Natural killer cell (primary cell): ENCODE measurements around the gene PTPRN2. TPM values are rescaled to one million over a fixed set of nuclear protein-coding genes. Genes with fewer than 3 reads are reported as not detected.

Experiments
- ATAC-seq, 3 donors: fragments of 150-1000 bp in 2 of 3; fragments of 200-7000 bp in 1 of 3; cut with Tn5 transposase; 1 replicate in 1 of 3; 2 replicates in 2 of 3; pipeline ENCODE4 v1.10.0; 2021; ENCODE audit warnings: mild to moderate bottlenecking in 2 of 3, moderate library complexity in 2 of 3
- DNase-seq, 2 donors: peaks; one replicate each; pipeline versions ENCODE4 v3.0.0 to v3.0.0-alpha.2; 2013 to 2021; ENCODE audit warnings: mixed read lengths in 1 of 2
- H3K27ac ChIP-seq: one replicate; pipeline ENCODE4 v1.5.1; 2013; ENCODE audit warnings: mild to moderate bottlenecking, low read length
- H3K27me3 ChIP-seq: one replicate; pipeline ENCODE4 v1.6.1; 2013; ENCODE audit warnings: low read length; ENCODE audit not compliant: control insufficient read depth, insufficient read depth
- H3K36me3 ChIP-seq: one replicate; pipeline ENCODE4 v1.6.1; 2013; ENCODE audit warnings: low read length; ENCODE audit not compliant: control insufficient read depth, insufficient read depth
- H3K4me1 ChIP-seq: one replicate; pipeline ENCODE4 v1.6.1; 2013; ENCODE audit warnings: low read length; ENCODE audit not compliant: control insufficient read depth, insufficient read depth
- H3K4me3 ChIP-seq: one replicate; pipeline ENCODE4 v1.5.1; 2013; ENCODE audit warnings: low read length
- H3K9me3 ChIP-seq: one replicate; pipeline ENCODE4 v1.6.1; 2013; ENCODE audit warnings: low read length; ENCODE audit not compliant: control insufficient read depth, insufficient read depth
- H3K27ac Mint-ChIP-seq, 2 donors: one replicate each; pipeline ENCODE4 v1.8.0; 2022; ENCODE audit warnings: mild to moderate bottlenecking in 2 of 2, mixed read lengths in 2 of 2, moderate library complexity in 1 of 2
- H3K27me3 Mint-ChIP-seq, 2 donors: one replicate each; pipeline ENCODE4 v1.8.0; 2022; ENCODE audit warnings: low read depth in 2 of 2, mixed read lengths in 2 of 2
- H3K36me3 Mint-ChIP-seq: one replicate; pipeline ENCODE4 v1.8.0; 2022; ENCODE audit warnings: mixed read lengths
- H3K4me1 Mint-ChIP-seq, 2 donors: one replicate each; pipeline ENCODE4 v1.8.0; 2022; ENCODE audit warnings: mixed read lengths in 2 of 2
- H3K4me3 Mint-ChIP-seq: one replicate; pipeline ENCODE4 v1.8.0; 2022; ENCODE audit warnings: mild to moderate bottlenecking, moderate library complexity, mixed read lengths
- H3K9me3 Mint-ChIP-seq, 2 donors: one replicate each; pipeline ENCODE4 v1.8.0; 2022; ENCODE audit warnings: mixed read lengths in 2 of 2
- CTCF ChIP-seq: fragments of 200-600 bp; IDR thresholded peaks from one replicate; pipeline ENCODE4 v1.8.0; 2022; ENCODE audit warnings: antibody characterized with exemption
- WGBS: methylation state at CpG from one replicate; pipeline ENCODE4 v1.1.7; 2013; ENCODE audit warnings: missing lambda C conversion rate; ENCODE audit not compliant: insufficient coverage; 5-methylcytosine and 5-hydroxymethylcytosine counted together
- intact Hi-C: fragments of 100-400 bp; cut with micrococcal nuclease; formaldehyde crosslinking; loops from one replicate; pipeline ENCODE4 v1.14.2; 2022
- total RNA-seq, 4 donors: library from RNA; stranded (reverse); fragments of 120-200 nt in 1 of 4; gene quantifications; one replicate each; pipeline versions ENCODE4 v1.2.3 to v1.2.4, GENCODE V29; 2013 to 2022

Gene PTPRN2
- total RNA-seq, 3 donors from 2014 or later (not counting 1 experiment from before 2014, with no cell fraction given): 1.3 to 2.5 (median 1.9) TPM

DNA sequence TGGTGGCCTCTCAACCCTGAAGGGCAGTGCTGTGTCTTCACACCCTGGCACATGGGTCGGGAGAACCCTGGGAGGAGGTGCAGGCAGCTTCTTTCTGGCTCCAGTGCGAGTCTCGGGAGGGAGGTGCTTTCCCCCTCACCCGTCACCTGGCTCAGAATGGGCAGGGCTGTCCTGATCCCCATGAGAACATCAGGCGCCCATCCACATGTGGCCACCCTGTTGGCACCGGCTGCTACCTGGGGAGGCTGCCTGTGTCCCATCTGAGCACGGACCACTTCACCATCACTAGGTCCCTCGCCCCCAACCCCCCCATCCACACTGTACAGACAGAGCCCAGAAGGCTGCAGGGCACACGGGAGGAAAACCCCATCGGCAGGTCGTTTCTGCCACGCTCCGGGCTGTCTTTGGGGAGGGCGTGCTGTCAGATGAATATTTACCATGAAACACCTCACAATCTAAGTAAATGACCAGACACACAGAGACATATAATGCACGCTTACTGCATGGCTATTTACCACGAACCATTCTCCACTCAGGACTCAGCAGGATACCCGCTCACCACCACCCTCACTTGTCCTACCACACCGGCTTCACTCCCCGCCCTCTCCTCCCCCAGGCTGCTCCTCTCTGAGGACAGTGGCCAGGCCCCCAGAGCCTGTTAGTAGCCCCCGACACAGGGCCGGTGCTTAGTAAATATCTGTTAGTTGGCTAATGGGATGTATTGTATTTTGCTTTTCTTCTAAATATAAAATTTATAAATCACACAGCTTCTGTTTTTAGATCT lies 968.6 kb downstream of the PTPRN2 start:
- Mint-ChIP-seq H3K9me3 (no peaks in the 10 kb centered on the region), H3K36me3 (no peaks in the 10 kb centered on the region), H3K4me1 (peaks cover 0 to 6% of the 10 kb centered on the region in 2 donors)

DNA sequence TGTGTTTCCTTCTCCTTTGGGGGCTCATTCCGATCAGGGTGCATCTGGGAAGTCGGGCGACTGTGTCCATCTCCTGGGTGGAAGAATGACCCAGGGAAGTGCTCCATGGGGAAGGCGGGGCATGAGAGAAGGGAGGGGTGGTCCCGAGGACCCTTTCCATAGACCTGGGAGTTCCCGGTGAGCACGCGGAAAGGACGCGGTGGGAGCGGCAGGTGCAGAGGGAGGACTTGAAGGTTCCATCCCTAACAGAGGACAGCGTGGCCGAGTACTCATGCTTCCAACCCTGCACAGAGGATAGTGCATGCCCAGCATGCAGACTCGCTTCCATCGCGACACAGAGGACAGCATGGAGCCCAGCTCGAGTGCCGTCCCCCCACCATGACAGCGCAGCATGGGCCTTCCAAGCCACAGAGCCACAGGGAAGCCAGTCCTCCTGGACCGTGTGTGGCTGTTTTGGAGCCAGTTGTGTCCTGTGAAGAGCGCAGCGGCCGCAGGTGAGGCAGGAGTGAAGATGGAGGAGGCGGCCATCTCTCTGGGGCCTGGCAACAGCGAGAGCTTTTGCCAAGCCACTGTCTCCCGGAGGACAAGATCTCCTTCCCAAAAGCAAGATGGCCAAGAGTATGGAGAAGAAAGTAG lies 969.4 kb downstream of the PTPRN2 start:
- Mint-ChIP-seq H3K9me3 (no peaks in the 10 kb centered on the region), H3K27me3 (peaks cover 0 to under 1% of the 10 kb centered on the region in 2 donors), H3K4me1 (peaks cover 0 to 12% of the 10 kb centered on the region in 2 donors), H3K36me3 (no peaks in the 10 kb centered on the region), H3K27ac (no peak overlapping the region), H3K4me3 (no peak overlapping the region)
- TF ChIP-seq CTCF: no peak
- H3K36me3 ChIP-seq: no peaks in the 10 kb centered on the region
- H3K4me3 ChIP-seq: no peak overlapping the region
- intact Hi-C loops: no loop called here
- ATAC-seq: no peak
- no peaks in the 10 kb centered on the region for H3K9me3 ChIP-seq
- WGBS: 91% methylated on average over 26 of the region's 26 CpGs
- no peak for DNase-seq
- H3K27ac ChIP-seq: no peak overlapping the region
- no peaks in the 10 kb centered on the region for H3K27me3 ChIP-seq
- peaks cover 8% of the 10 kb centered on the region for H3K4me1 ChIP-seq

More for the DNA sequence above, 968.6 kb downstream of the PTPRN2 start:
- Mint-ChIP-seq H3K27ac (no peak overlapping the region), H3K4me3 (no peak overlapping the region), H3K27me3 (peaks cover 4 to 9% of the 10 kb centered on the region in 2 donors)
- H3K9me3 ChIP-seq: no peaks in the 10 kb centered on the region
- WGBS: 85% methylated on average over 19 of the region's 21 CpGs
- H3K36me3 ChIP-seq: no peaks in the 10 kb centered on the region
- TF ChIP-seq CTCF: no peak
- no peaks in the 10 kb centered on the region for H3K27me3 ChIP-seq
- no peak for DNase-seq
- peaks cover under 1% of the 10 kb centered on the region for H3K4me1 ChIP-seq
- ATAC-seq: no peak
- no peak overlapping the region for H3K27ac ChIP-seq
- H3K4me3 ChIP-seq: no peak overlapping the region
- intact Hi-C loops: no loop called here

DNA sequence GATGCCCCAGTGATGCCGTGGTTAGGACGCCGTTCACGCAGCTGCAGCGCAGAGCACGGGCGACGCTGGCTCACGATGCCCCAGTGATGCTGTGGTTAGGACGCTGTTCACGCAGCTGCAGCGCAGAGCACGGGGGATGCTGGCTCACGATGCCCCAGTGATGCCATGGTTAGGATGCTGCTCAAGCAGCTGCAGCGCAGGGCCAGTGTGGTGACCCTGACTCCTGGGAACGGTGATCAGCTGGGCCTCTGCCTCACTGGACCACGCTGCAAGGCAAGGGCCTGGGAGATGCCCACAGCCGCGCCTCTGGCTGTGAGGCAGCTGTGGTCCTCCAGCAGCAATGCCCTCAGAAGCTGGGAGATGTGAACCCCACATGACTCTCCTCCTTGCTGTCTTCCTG lies 970.2 kb downstream of the PTPRN2 start:
- TF ChIP-seq CTCF: no peak
- Histone ChIP-seq H3K27me3 (no peaks in the 10 kb centered on the region), H3K36me3 (no peaks in the 10 kb centered on the region), H3K27ac (no peak overlapping the region), H3K4me3 (no peak overlapping the region), H3K4me1 (peaks cover 15% of the 10 kb centered on the region), H3K9me3 (no peaks in the 10 kb centered on the region)
- DNase-seq: no peak
- WGBS: 93% methylated on average over 19 of the region's 19 CpGs
- intact Hi-C loops: no loop called here
- no peak overlapping the region for H3K27ac Mint-ChIP-seq
- ATAC-seq: no peak
- no peaks in the 10 kb centered on the region for H3K36me3 Mint-ChIP-seq
- H3K4me1 Mint-ChIP-seq: peaks cover 2 to 14% of the 10 kb centered on the region in 2 donors
- no peak overlapping the region for H3K4me3 Mint-ChIP-seq
- no peaks in the 10 kb centered on the region for H3K27me3 Mint-ChIP-seq
- H3K9me3 Mint-ChIP-seq: no peaks in the 10 kb centered on the region
